ENCODE data around the gene TGFBR2.

The TGFBR2 gene

DNA sequence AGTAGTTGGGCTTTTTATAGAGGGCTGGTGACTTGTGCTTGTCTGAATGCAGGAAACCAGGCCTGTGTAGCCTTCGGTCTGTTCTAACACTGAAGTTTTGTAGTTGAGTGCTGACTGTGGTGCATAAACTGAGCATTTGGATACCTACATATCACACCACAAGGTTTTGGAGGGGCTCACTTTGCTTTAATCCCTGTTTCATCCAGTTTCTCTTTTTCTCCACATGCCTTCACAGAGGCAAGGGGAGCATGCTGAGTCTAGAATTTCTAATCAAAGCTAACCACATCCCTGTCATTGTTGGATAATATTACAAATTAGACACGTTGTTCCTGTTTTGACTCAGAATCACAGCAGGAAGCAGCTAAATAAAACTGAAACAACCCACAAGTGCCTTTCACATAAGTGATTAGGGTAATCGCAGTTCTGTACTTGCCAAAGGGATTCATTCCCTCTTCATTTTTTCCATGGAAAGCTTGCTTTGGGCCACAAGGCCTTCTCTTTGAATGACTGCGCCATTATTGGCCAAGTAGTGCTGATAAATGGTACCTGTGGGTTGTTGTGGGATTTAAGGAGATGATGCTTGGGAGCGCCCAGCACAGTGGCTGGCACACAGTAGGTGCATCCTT lies 48.9 kb downstream of the TGFBR2 start:
- H3K4me2 ChIP-seq: peak overlapping the region; percentile 33
- H3K79me2 ChIP-seq (ENCODE audit: insufficient read depth, low read depth): no peaks in the 10 kb centered on the region
- peaks cover 67% of the 10 kb centered on the region for H3K4me1 ChIP-seq (ENCODE audit: low read depth, poor library complexity, severe bottlenecking)

DNA sequence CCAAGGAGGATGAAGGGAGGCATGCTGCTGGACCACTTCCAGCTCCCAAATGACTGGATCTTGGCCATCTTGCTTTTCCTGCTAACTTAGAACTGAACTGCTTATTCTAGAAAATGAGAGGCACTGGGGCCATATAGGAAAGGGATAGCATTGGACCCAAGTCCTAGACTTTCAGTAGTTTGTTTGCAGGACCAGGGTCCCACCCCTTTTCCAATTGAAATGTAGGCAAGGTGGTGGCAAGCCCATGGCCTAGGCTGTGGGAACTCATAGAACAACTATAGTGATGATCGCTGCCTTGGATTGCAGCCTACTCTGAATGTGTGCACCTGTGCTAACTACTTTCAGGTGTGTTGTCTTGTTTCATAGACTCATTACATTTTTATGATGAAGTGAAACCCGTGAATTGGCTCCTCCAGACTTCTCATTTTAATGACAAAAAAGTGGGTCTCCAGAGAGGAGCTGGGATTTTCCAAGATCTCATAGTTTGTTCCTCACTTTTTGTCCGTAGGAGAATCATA lies 50.3 kb downstream of the TGFBR2 start:
- H4K20me1 ChIP-seq (ENCODE audit: insufficient read depth): no peaks in the 10 kb centered on the region
- no peaks in the 10 kb centered on the region for H3K36me3 ChIP-seq (ENCODE audit: insufficient read depth)
- no peak overlapping the region for H2AFZ ChIP-seq (ENCODE audit: low read depth)
- H3K4me1 ChIP-seq (ENCODE audit: low read depth, poor library complexity, severe bottlenecking): peaks cover 80% of the 10 kb centered on the region
- H3K4me3 ChIP-seq (IDR thresholded peaks at IDR 0.05; ENCODE audit: insufficient read depth, low read depth, low read length): no peak overlapping the region
- no peak overlapping the region for H3K9ac ChIP-seq
- H3K79me2 ChIP-seq (ENCODE audit: insufficient read depth, low read depth): no peaks in the 10 kb centered on the region
- TF ChIP-seq, protein P1, sequence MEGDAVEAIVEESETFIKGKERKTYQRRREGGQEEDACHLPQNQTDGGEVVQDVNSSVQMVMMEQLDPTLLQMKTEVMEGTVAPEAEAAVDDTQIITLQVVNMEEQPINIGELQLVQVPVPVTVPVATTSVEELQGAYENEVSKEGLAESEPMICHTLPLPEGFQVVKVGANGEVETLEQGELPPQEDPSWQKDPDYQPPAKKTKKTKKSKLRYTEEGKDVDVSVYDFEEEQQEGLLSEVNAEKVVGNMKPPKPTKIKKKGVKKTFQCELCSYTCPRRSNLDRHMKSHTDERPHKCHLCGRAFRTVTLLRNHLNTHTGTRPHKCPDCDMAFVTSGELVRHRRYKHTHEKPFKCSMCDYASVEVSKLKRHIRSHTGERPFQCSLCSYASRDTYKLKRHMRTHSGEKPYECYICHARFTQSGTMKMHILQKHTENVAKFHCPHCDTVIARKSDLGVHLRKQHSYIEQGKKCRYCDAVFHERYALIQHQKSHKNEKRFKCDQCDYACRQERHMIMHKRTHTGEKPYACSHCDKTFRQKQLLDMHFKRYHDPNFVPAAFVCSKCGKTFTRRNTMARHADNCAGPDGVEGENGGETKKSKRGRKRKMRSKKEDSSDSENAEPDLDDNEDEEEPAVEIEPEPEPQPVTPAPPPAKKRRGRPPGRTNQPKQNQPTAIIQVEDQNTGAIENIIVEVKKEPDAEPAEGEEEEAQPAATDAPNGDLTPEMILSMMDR (conservative IDR thresholded peaks at IDR 0.05; ENCODE audit: low read depth, low read length): no peak
- no peaks in the 10 kb centered on the region for H3K27me3 ChIP-seq (ENCODE audit: insufficient read depth, low read depth)
- H3K4me2 ChIP-seq: no peak overlapping the region; the same call in 1 of the 2 replicates
- no peak overlapping the region for H3K27ac ChIP-seq

More for the DNA sequence above, 48.9 kb downstream of the TGFBR2 start:
- Histone ChIP-seq H2AFZ (ENCODE audit: low read depth) (no peak overlapping the region), H3K27me3 (ENCODE audit: insufficient read depth, low read depth) (no peaks in the 10 kb centered on the region), H3K27ac (no peak overlapping the region; the same call in 1 of the 2 replicates), H3K9ac (no peak overlapping the region), H3K4me3 (IDR thresholded peaks at IDR 0.05; ENCODE audit: insufficient read depth, low read depth, low read length) (no peak overlapping the region), H3K36me3 (ENCODE audit: insufficient read depth) (no peaks in the 10 kb centered on the region), H4K20me1 (ENCODE audit: insufficient read depth) (no peaks in the 10 kb centered on the region)
- TF ChIP-seq, protein P1 (conservative IDR thresholded peaks at IDR 0.05; ENCODE audit: low read depth, low read length): no peak

DNA sequence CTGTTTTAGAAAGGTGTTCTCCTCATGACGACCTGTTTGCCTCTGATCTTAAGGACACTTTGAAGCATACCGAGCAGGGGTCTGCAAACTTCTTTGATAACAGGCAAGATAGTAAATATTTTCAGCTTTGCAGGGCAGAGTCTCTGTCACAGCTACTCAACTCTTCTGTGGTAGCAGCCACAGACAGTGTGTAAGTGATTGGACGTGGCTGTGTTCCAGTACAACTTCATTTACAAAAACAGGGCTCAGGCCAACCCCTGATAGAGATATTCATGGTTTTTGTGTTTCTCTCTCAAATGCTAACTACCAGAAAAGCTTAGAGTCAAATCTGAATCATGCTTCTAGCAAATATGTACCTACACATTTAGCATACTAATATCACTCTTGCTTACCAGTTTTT lies 51.5 kb downstream of the TGFBR2 start:
- H3K4me1 ChIP-seq (ENCODE audit: low read depth, poor library complexity, severe bottlenecking): peaks cover 82% of the 10 kb centered on the region
- no peaks in the 10 kb centered on the region for H3K79me2 ChIP-seq (ENCODE audit: insufficient read depth, low read depth)
- H3K9ac ChIP-seq: no peak overlapping the region
- H4K20me1 ChIP-seq (ENCODE audit: insufficient read depth): no peaks in the 10 kb centered on the region
- H3K4me2 ChIP-seq: peak overlapping the region; percentile 44
- TF ChIP-seq, protein P1 (conservative IDR thresholded peaks at IDR 0.05; ENCODE audit: low read depth, low read length): no peak
- H3K27ac ChIP-seq: no peak overlapping the region
- H2AFZ ChIP-seq (ENCODE audit: low read depth): no peak overlapping the region
- H3K27me3 ChIP-seq (ENCODE audit: insufficient read depth, low read depth): no peaks in the 10 kb centered on the region
- no peak overlapping the region for H3K4me3 ChIP-seq (IDR thresholded peaks at IDR 0.05; ENCODE audit: insufficient read depth, low read depth, low read length)
- H3K36me3 ChIP-seq (ENCODE audit: insufficient read depth): no peaks in the 10 kb centered on the region

DNA sequence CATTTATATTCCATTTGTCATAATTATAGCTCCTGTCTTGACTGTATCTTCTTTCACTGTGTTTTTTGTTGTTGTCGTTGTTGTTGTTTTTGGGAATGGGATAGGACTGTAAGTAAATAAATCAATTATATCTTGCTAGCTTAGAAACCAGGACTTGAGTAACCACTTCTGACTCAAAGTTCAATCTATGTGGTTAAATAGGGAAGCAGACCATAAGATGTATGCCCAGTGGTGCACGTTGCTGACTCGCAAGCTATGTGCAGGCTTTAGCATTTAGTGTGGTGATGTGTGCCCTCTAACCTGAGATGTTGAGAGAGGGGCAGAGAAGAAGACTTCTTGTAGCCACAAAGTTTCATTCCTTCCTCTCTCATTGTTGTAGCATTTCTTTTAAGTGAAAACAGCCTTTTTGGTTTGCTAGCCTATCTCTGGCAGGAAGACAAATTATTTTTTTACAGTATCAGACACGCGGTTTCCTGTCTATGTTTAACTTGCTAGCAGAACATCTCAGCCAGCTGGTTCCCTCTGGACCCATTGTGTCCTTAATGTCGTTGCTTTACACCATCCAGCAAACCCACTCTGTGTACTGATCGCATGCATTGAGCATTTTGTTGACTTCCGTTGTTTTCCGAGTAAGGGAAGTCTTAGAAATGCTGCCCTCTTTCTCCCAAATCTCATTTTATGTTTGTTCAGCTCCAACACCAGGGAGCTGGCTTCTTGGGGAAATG lies 52.1 kb downstream of the TGFBR2 start:
- Histone ChIP-seq H3K9ac (no peak overlapping the region), H2AFZ (ENCODE audit: low read depth) (no peak overlapping the region), H3K4me1 (ENCODE audit: low read depth, poor library complexity, severe bottlenecking) (peaks cover 81% of the 10 kb centered on the region), H3K4me3 (IDR thresholded peaks at IDR 0.05; ENCODE audit: insufficient read depth, low read depth, low read length) (no peak overlapping the region), H3K27me3 (ENCODE audit: insufficient read depth, low read depth) (no peaks in the 10 kb centered on the region), H3K36me3 (ENCODE audit: insufficient read depth) (no peaks in the 10 kb centered on the region), H3K27ac (peak overlapping the region; percentile 27; the same call in 1 of the 2 replicates), H4K20me1 (ENCODE audit: insufficient read depth) (no peaks in the 10 kb centered on the region), H3K4me2 (peak overlapping the region; percentile 44), H3K79me2 (ENCODE audit: insufficient read depth, low read depth) (no peaks in the 10 kb centered on the region)
- TF ChIP-seq, protein P1 (conservative IDR thresholded peaks at IDR 0.05; ENCODE audit: low read depth, low read length): no peak
